Esophagus muscularis mucosa (tissue), 4 donors: ENCODE measurements around the gene OR52E4. TPM values are rescaled to one million over a fixed set of nuclear protein-coding genes. Genes with fewer than 3 reads are reported as not detected.
A peak's percentile ranks its signal among the peaks of the same experiment; 100 is the strongest.

ENCODE experiments used
- DNase-seq: peaks from one replicate; pipeline ENCODE4 v3.0.0-alpha.2; 2017; ENCODE audit errors: extremely low spot score
- H3K27ac ChIP-seq, 4 donors: fragments of 200-600 bp; sonication (generic); replicated peaks in 1 of 4; 1 replicate in 3 of 4; 2 replicates in 1 of 4; pipeline ENCODE4 v1.5.1; 2016 to 2019; ENCODE audit warnings: mild to moderate bottlenecking in 1 of 4
- H3K27me3 ChIP-seq, 4 donors: fragments of 200-600 bp; sonication (generic); one replicate each; pipeline versions ENCODE4 v1.5.1 to v1.6.0; 2016 to 2019
- H3K36me3 ChIP-seq, 4 donors: fragments of 200-600 bp; sonication (generic); one replicate each; pipeline ENCODE4 v1.5.1; 2016 to 2019
- H3K4me1 ChIP-seq, 4 donors: fragments of 200-600 bp; sonication (generic); one replicate each; pipeline ENCODE4 v1.5.1; 2016 to 2019
- H3K4me3 ChIP-seq, 4 donors: fragments of 200-600 bp; sonication (generic); 1 replicate in 2 of 4; 2 replicates in 2 of 4; pipeline ENCODE4 v1.5.1; 2016 to 2019; ENCODE audit warnings: mild to moderate bottlenecking in 4 of 4, moderate library complexity in 1 of 4
- H3K9me3 ChIP-seq, 4 donors: fragments of 200-600 bp; sonication (generic); 1 replicate in 3 of 4; 2 replicates in 1 of 4; pipeline ENCODE4 v1.5.1; 2016 to 2019
- EP300 ChIP-seq: sonication (generic); formaldehyde crosslinking; IDR thresholded peaks from one replicate; pipeline ENCODE4 v1.6.1; 2017; ENCODE audit warnings: antibody characterized with exemption
- POLR2A ChIP-seq: fragments of 450-650 bp; IDR thresholded peaks from one replicate; pipeline ENCODE4 v1.6.1; 2017; ENCODE audit warnings: antibody characterized with exemption, moderate library complexity, mild to moderate bottlenecking, low read depth
- POLR2AphosphoS5 ChIP-seq, 2 donors: sonication (generic); formaldehyde crosslinking; IDR thresholded peaks; one replicate each; pipeline ENCODE4 v1.6.1; 2017; ENCODE audit warnings: antibody characterized with exemption in 2 of 2
- WGBS: methylation state at CpG from one replicate; pipeline ENCODE4 v1.1.5; 2018; 5-methylcytosine and 5-hydroxymethylcytosine counted together
- intact Hi-C: fragments of 100-400 bp; cut with DNase I; formaldehyde crosslinking; loops from one replicate; pipeline ENCODE4 v1.15.1; 2023
- total RNA-seq, 4 donors: library from RNA; depleted of rRNA; stranded (reverse); fragments of >200 nt; gene quantifications; one replicate each; pipeline versions ENCODE4 v1.1.0 to v1.2.1, GENCODE V29; 2016
- TF ChIP-seq, protein P1 (sequence below), 3 experiments: fragments of 200-600 bp in 2 of 3; fragments of 450-650 bp in 1 of 3; sonication (generic) in 2 of 3; IDR thresholded peaks; one replicate each; pipeline ENCODE4 v1.5.1; 2017 to 2019; ENCODE audit warnings: antibody characterized with exemption in 3 of 3, mild to moderate bottlenecking in 2 of 3, moderate library complexity in 1 of 3

OR52E4 gene
- total RNA-seq, 4 donors from 2014 or later = not detected

GRCh38 chr11:5892908-5893307 is 12.5 kb downstream of the OR52E4 start, which contains the start of gene OR52E5:
TSS of gene OR52E5 (plus strand) at chr11:5893208. CDS start at chr11:5900777, 7,569 bp downstream.
- DNase-seq = no peak
- no peak within 1 kb of the TSS for H3K4me3 ChIP-seq
- WGBS = 81% methylated on average over 3 of the region's 3 CpGs
- no peaks in the 10 kb centered on the region for H3K27me3 ChIP-seq
- no peaks in the 10 kb centered on the region for H3K4me1 ChIP-seq
- no peak within 1 kb of the TSS for H3K27ac ChIP-seq
- intact Hi-C loops = no loop called here
- TF ChIP-seq, protein P1, sequence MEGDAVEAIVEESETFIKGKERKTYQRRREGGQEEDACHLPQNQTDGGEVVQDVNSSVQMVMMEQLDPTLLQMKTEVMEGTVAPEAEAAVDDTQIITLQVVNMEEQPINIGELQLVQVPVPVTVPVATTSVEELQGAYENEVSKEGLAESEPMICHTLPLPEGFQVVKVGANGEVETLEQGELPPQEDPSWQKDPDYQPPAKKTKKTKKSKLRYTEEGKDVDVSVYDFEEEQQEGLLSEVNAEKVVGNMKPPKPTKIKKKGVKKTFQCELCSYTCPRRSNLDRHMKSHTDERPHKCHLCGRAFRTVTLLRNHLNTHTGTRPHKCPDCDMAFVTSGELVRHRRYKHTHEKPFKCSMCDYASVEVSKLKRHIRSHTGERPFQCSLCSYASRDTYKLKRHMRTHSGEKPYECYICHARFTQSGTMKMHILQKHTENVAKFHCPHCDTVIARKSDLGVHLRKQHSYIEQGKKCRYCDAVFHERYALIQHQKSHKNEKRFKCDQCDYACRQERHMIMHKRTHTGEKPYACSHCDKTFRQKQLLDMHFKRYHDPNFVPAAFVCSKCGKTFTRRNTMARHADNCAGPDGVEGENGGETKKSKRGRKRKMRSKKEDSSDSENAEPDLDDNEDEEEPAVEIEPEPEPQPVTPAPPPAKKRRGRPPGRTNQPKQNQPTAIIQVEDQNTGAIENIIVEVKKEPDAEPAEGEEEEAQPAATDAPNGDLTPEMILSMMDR (IDR thresholded peaks at IDR 0.05) = no peak
- no peak for TF ChIP-seq POLR2A
- no peak for TF ChIP-seq POLR2AphosphoS5 (IDR thresholded peaks at IDR 0.05)
- TF ChIP-seq EP300 = no peak
- H3K36me3 ChIP-seq = no peaks in the 10 kb centered on the region
- no peaks in the 10 kb centered on the region for H3K9me3 ChIP-seq

GRCh38 chr11:5899534-5899933 is 19.1 kb downstream of the OR52E4 start:
- DNase-seq = no peak
- intact Hi-C loops = no loop called here
- H3K27ac ChIP-seq = no peak overlapping the region
- no peaks in the 10 kb centered on the region for H3K4me1 ChIP-seq
- no peaks in the 10 kb centered on the region for H3K36me3 ChIP-seq
- 78% methylated on average over 2 of the region's 2 CpGs for WGBS
- no peak overlapping the region for H3K4me3 ChIP-seq
- H3K9me3 ChIP-seq = no peaks in the 10 kb centered on the region
- TF ChIP-seq POLR2AphosphoS5 (IDR thresholded peaks at IDR 0.05) (no peak), POLR2A (no peak), EP300 (no peak)
- TF ChIP-seq, protein P1 (IDR thresholded peaks at IDR 0.05) = no peak
- no peaks in the 10 kb centered on the region for H3K27me3 ChIP-seq

DNA sequence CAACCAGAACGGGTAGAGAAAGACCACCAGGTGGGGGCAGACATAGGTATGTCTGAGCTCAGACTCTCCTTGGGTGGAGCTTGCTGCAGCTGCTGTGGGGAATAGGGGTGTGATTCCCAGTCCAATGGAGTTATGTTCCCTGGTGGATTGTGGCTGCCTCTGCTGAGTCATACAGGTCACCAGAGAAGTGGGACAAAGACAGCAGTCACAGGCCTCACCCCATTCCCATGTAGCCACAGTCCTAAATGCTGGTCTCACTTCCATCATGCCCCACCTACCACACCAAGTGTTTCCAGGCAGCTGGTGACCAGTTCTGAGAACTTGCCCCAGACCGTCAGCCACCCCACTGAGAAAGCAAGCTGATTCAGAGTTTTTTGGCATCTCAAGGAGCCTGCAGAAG is 30.1 kb downstream of the OR52E4 start:
- Histone ChIP-seq H3K36me3 (no peaks in the 10 kb centered on the region), H3K4me1 (no peaks in the 10 kb centered on the region), H3K27me3 (no peaks in the 10 kb centered on the region), H3K4me3 (no peak overlapping the region), H3K9me3 (peaks cover 0 to 17% (median 2%) of the 10 kb centered on the region in 4 donors), H3K27ac (no peak overlapping the region)
- intact Hi-C loops = no loop called here
- DNase-seq = no peak
- 80% methylated on average over 2 of the region's 2 CpGs for WGBS
- no peak for TF ChIP-seq EP300
- TF ChIP-seq, protein P1 (IDR thresholded peaks at IDR 0.05) = no peak
- no peak for TF ChIP-seq POLR2AphosphoS5 (IDR thresholded peaks at IDR 0.05)
- no peak for TF ChIP-seq POLR2A

GRCh38 chr11:5922749-5923426 is 42.5 kb downstream of the OR52E4 start:
- H3K27me3 ChIP-seq = no peaks in the 10 kb centered on the region
- 83% methylated on average over 2 of the region's 2 CpGs for WGBS
- H3K4me3 ChIP-seq = no peak overlapping the region
- no peak for TF ChIP-seq EP300
- no peak for TF ChIP-seq POLR2AphosphoS5 (IDR thresholded peaks at IDR 0.05)
- no peak for TF ChIP-seq POLR2A
- TF ChIP-seq, protein P1 (IDR thresholded peaks at IDR 0.05) = no peak
- H3K27ac ChIP-seq = no peak overlapping the region
- peak; percentile 81 for DNase-seq
- H3K4me1 ChIP-seq = no peaks in the 10 kb centered on the region
- intact Hi-C loops = no loop called here
- no peaks in the 10 kb centered on the region for H3K36me3 ChIP-seq
- peaks cover 0 to 24% (median 2%) of the 10 kb centered on the region in 4 donors for H3K9me3 ChIP-seq

DNA sequence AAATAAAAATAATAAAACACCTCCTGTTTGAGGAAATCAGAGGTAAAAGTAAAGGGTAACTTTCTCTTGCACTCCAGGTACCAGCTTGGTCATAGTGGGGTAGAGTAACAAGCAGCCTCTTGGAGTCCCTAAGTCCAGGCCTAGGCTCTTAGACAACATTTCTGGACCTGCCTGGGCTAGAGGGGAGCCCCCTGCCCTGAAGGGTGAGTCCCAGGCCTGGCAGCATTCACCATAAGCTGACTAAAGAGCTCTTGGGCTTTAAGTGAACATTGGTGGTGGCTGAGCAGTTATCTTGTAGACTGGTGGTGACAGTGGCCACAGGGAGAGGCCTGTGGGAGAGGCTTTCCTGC is 43.0 kb downstream of the OR52E4 start:
- TF ChIP-seq EP300 = no peak
- TF ChIP-seq, protein P1 (IDR thresholded peaks at IDR 0.05) = no peak
- TF ChIP-seq POLR2A = no peak
- no peak for TF ChIP-seq POLR2AphosphoS5 (IDR thresholded peaks at IDR 0.05)
- intact Hi-C loops = no loop called here
- Histone ChIP-seq H3K9me3 (peaks cover 0 to 24% (median 2%) of the 10 kb centered on the region in 4 donors), H3K36me3 (no peaks in the 10 kb centered on the region), H3K4me3 (no peak overlapping the region), H3K4me1 (no peaks in the 10 kb centered on the region), H3K27ac (no peak overlapping the region), H3K27me3 (no peaks in the 10 kb centered on the region)
- no peak for DNase-seq
